IMR-90 (cell line): Measurements from ENCODE around the gene ACTBL2. TPM values are rescaled to one million over a fixed set of nuclear protein-coding genes. Genes with fewer than 3 reads are reported as not detected.
A peak's percentile ranks its signal among the peaks of the same experiment; 100 is the strongest.

Source experiments
- ATAC-seq: fragments of 200-7000 bp; cut with Tn5 transposase; 2 replicates; pipeline ENCODE4 v1.9.1; 2020; ENCODE audit warnings: low read depth, mild to moderate bottlenecking, moderate library complexity
- BruUV-seq: library from RNA; stranded (reverse); fragments of 400-500 nt; replicated peaks from 2 replicates; lab custom pipeline; 2021; lab: Mats Ljungman, UMichigan
- CTCF ChIA-PET: fragments of 300-600 bp; formaldehyde crosslinking; extraction: SDS; loops from one replicate; lab custom pipeline; 2021; ENCODE audit warnings: antibody characterized with exemption; lab: Yijun Ruan, JAX
- POLR2A ChIA-PET: fragments of 300-600 bp; sonication (Branson Sonifier 250); formaldehyde crosslinking; loops from one replicate; lab custom pipeline; 2022; ENCODE audit warnings: antibody characterized with exemption; ENCODE audit not compliant: unreplicated experiment; lab: Charles Lee
- DNase-seq: peaks from one replicate; pipeline ENCODE4 v3.0.0; 2013
- H2AFZ ChIP-seq: replicated peaks from 2 replicates; pipeline ENCODE3; 2013; ENCODE audit warnings: low read length, mild to moderate bottlenecking; ENCODE audit not compliant: poor library complexity
- H2AK5ac ChIP-seq: 2 replicates; pipeline ENCODE4 v1.6.1; 2013; ENCODE audit warnings: low read depth, low read length, inconsistent platforms
- H2AK9ac ChIP-seq: replicated peaks from 2 replicates; pipeline ENCODE3; 2013; ENCODE audit warnings: mild to moderate bottlenecking, low read depth, low read length, moderate library complexity; ENCODE audit not compliant: poor library complexity
- H2BK120ac ChIP-seq: 2 replicates; pipeline ENCODE4 v1.6.1; 2013; ENCODE audit warnings: low read depth, low read length, inconsistent platforms
- H2BK15ac ChIP-seq: 3 replicates; pipeline ENCODE4 v1.6.1; 2013; ENCODE audit warnings: low read depth, low read length, inconsistent platforms
- H2BK20ac ChIP-seq: 2 replicates; pipeline ENCODE4 v1.6.1; 2013; ENCODE audit warnings: low read depth, mild to moderate bottlenecking, inconsistent platforms, low read length, moderate library complexity
- H2BK5ac ChIP-seq: 2 replicates; pipeline ENCODE4 v1.6.1; 2013; ENCODE audit warnings: mild to moderate bottlenecking, low read depth, low read length, inconsistent platforms; ENCODE audit not compliant: poor library complexity, severe bottlenecking
- H3K14ac ChIP-seq: replicated peaks from 2 replicates; pipeline ENCODE4 v1.6.1; 2013; ENCODE audit warnings: low read depth, low read length, inconsistent platforms
- H3K18ac ChIP-seq: 2 replicates; pipeline ENCODE4 v1.6.1; 2013; ENCODE audit warnings: low read depth, low read length, control low read depth
- H3K23ac ChIP-seq: 2 replicates; pipeline ENCODE4 v1.6.1; 2013; ENCODE audit warnings: low read depth, low read length, inconsistent platforms
- H3K27ac ChIP-seq: 2 replicates; pipeline ENCODE4 v1.5.1; 2013; ENCODE audit warnings: mild to moderate bottlenecking, control low read depth, low read length; ENCODE audit not compliant: insufficient read depth
- H3K27me3 ChIP-seq: 2 replicates; pipeline ENCODE4 v1.6.1; 2013; ENCODE audit warnings: low read length; ENCODE audit not compliant: control insufficient read depth, insufficient read depth
- H3K36me3 ChIP-seq: 2 replicates; pipeline ENCODE4 v1.6.1; 2013; ENCODE audit warnings: low read length, mixed read lengths; ENCODE audit not compliant: control insufficient read depth, insufficient read depth
- H3K4ac ChIP-seq: 2 replicates; pipeline ENCODE4 v1.6.1; 2013; ENCODE audit warnings: low read depth, low read length, inconsistent platforms
- H3K4me1 ChIP-seq: 2 replicates; pipeline ENCODE4 v1.6.1; 2013; ENCODE audit warnings: low read length, mixed read lengths; ENCODE audit not compliant: control insufficient read depth, insufficient read depth
- H3K4me2 ChIP-seq: 2 replicates; pipeline ENCODE4 v1.6.1; 2013; ENCODE audit warnings: low read depth, mild to moderate bottlenecking, control low read depth, low read length, moderate library complexity
- H3K4me3 ChIP-seq: 2 replicates; pipeline ENCODE4 v1.5.1; 2013; ENCODE audit warnings: low read depth, mild to moderate bottlenecking, control low read depth, low read length, moderate library complexity; ENCODE audit not compliant: insufficient read depth
- H3K56ac ChIP-seq: 2 replicates; pipeline ENCODE4 v1.6.1; 2013; ENCODE audit warnings: low read length, inconsistent platforms; ENCODE audit not compliant: insufficient read depth; ENCODE audit errors: extremely low read depth
- H3K79me1 ChIP-seq, 2 experiments: 2 replicates each; pipeline ENCODE4 v1.6.1; 2013; ENCODE audit warnings: low read length in 2 of 2, inconsistent platforms in 1 of 2, low read depth in 1 of 2
- H3K9ac ChIP-seq: 2 replicates; pipeline ENCODE4 v1.6.1; 2013; ENCODE audit warnings: low read depth, low read length, control low read depth
- H3K9me1 ChIP-seq: 2 replicates; pipeline ENCODE4 v1.6.1; 2013; ENCODE audit warnings: low read length, inconsistent platforms; ENCODE audit not compliant: insufficient read depth
- H3K9me3 ChIP-seq: 2 replicates; pipeline ENCODE4 v1.6.1; 2013; ENCODE audit warnings: low read length; ENCODE audit not compliant: control insufficient read depth, insufficient read depth
- H4K20me1 ChIP-seq: 2 replicates; pipeline ENCODE4 v1.6.1; 2013; ENCODE audit warnings: low read length, inconsistent platforms; ENCODE audit not compliant: insufficient read depth
- H4K5ac ChIP-seq: 2 replicates; pipeline ENCODE4 v1.6.1; 2013; ENCODE audit warnings: mild to moderate bottlenecking, low read depth, low read length, control low read depth
- H4K8ac ChIP-seq, 2 experiments: 2 replicates each; pipeline ENCODE4 v1.6.1; 2013; ENCODE audit warnings: low read depth in 2 of 2, low read length in 2 of 2, control low read depth in 1 of 2, inconsistent platforms in 1 of 2
- H4K91ac ChIP-seq: 2 replicates; pipeline ENCODE4 v1.6.1; 2013; ENCODE audit warnings: low read depth, low read length, inconsistent platforms; ENCODE audit not compliant: insufficient read depth
- MAFK ChIP-seq: IDR thresholded peaks from 2 replicates; pipeline ENCODE4 v1.6.1; 2012; ENCODE audit warnings: low read depth, low read length, improper control_type of control experiment
- MXI1 ChIP-seq: IDR thresholded peaks from 2 replicates; pipeline ENCODE4 v1.6.1; 2012; ENCODE audit warnings: low read depth, mild to moderate bottlenecking, low read length, moderate library complexity, borderline replicate concordance
- WGBS, 2 experiments: methylation state at CpG; one replicate each; pipeline versions ENCODE4 v1.1.5 to v1.1.7; 2013; ENCODE audit warnings: missing lambda C conversion rate in 2 of 2; ENCODE audit not compliant: insufficient read length in 1 of 2; ENCODE audit errors: extremely low coverage in 2 of 2; 5-methylcytosine and 5-hydroxymethylcytosine counted together
- dilution Hi-C: fragments of 300-500 bp; cut with HindIII; formaldehyde crosslinking; loops from one replicate; pipeline ENCODE4 v1.14.3; 2018; ENCODE audit warnings: low sequenced_read_pairs; ENCODE audit not compliant: unreplicated experiment
- in situ Hi-C: fragments of 300-500 bp; cut with MboI; formaldehyde crosslinking; loops from 3 replicates; pipeline ENCODE4 v1.14.3; 2019; ENCODE audit warnings: low sequenced_read_pairs, inconsistent platforms, mixed read lengths
- intact Hi-C: fragments of 100-400 bp; cut with micrococcal nuclease; formaldehyde crosslinking; loops from 2 replicates; pipeline ENCODE4 v1.10.0; 2022
- polyA plus RNA-seq, 3 experiments: library from polyadenylated mRNA; depleted of rRNA; stranded (reverse); fragments of >200 nt; gene quantifications; 2 replicates each; pipeline ENCODE4 v1.2.3, GENCODE V29; 2012; ENCODE audit warnings: low replicate concordance in 1 of 3
- total RNA-seq: library from RNA; depleted of rRNA; stranded (reverse); fragments of >200 nt; gene quantifications from 2 replicates; pipeline ENCODE4 v1.2.3, GENCODE V29; 2012

ACTBL2 gene
- total and polyA plus RNA-seq, 2 of the 4 experiments (the other 2 are of a cell fraction) = 0.29 to 1.6 TPM

GRCh38 chr5:57434227-57434640 is 48.4 kb downstream of the ACTBL2 start:
- peak overlapping the region; percentile 99; the same call in 2 of the 3 replicates for H2BK15ac ChIP-seq
- POLR2A ChIA-PET = interaction anchor here (0.6 kb wide), 1 partner anchor 767 kb away, joined by 4 read pairs; no protein-coding TSS in a partner anchor
- no peaks in the 10 kb centered on the region for H3K27me3 ChIP-seq
- H3K4me2 ChIP-seq = no peak overlapping the region
- H3K4me3 ChIP-seq = no peak overlapping the region
- peak overlapping the region; percentile 49 to 71; a peak in 2 of 4 replicates for H4K8ac ChIP-seq
- CTCF ChIA-PET = interaction anchor here (0.6 kb wide), 1 partner anchor 12 kb away, joined by 3 read pairs; no protein-coding TSS in a partner anchor
- no peak for ATAC-seq
- peaks cover 24% of the 10 kb centered on the region for H3K4me1 ChIP-seq
- H4K5ac ChIP-seq = peak overlapping the region; percentile 87
- intact Hi-C loops (no loop called here), dilution Hi-C loops (no loop called here), in situ Hi-C loops (no loop called here)
- H2AFZ ChIP-seq = no peak overlapping the region
- no peak overlapping the region for H3K9ac ChIP-seq
- no peaks in the 10 kb centered on the region; the same call in 1 of the 2 replicates for H3K9me3 ChIP-seq
- peak overlapping the region; percentile 74 for H3K18ac ChIP-seq
- no peak overlapping the region for H2AK9ac ChIP-seq
- H3K4ac ChIP-seq = peak overlapping the region; percentile 85
- H2BK5ac ChIP-seq = no peak overlapping the region
- H3K79me1 ChIP-seq = 0 out of 4 replicates have a peak, but pooled peaks cover 0 to 6% of the 10 kb centered on the region in 2 experiments
- peak overlapping the region; percentile 91 for H2BK120ac ChIP-seq
- BruUV-seq = no TSS peak
- DNase-seq = no peak
- no CpG with 5 or more reads among the region's 2 CpGs for WGBS, 2 experiments
- peak overlapping the region; percentile 88 for H4K91ac ChIP-seq
- TF ChIP-seq MAFK (no peak), MXI1 (no peak)
- no peak overlapping the region for H3K56ac ChIP-seq
- no peak overlapping the region for H3K23ac ChIP-seq
- peaks cover 17% of the 10 kb centered on the region for H3K9me1 ChIP-seq
- peak overlapping the region; percentile 83 for H3K14ac ChIP-seq
- peak overlapping the region; percentile 94 for H2BK20ac ChIP-seq
- H2AK5ac ChIP-seq = peak overlapping the region; percentile 94; the same call in 1 of the 2 replicates
- no peaks in the 10 kb centered on the region for H4K20me1 ChIP-seq
- no peaks in the 10 kb centered on the region for H3K36me3 ChIP-seq
- H3K27ac ChIP-seq = no peak overlapping the region
